HL-60 (cell line): Measurements from ENCODE around the gene ERP27.
A peak's percentile ranks its signal among the peaks of the same experiment; 100 is the strongest.

Experiments used
- DNase-seq, 2 experiments: peaks; one replicate each; pipeline ENCODE4 v3.0.0-alpha.2; 2010 to 2020; ENCODE audit warnings: low read depth in 1 of 2, low spot score in 1 of 2
- H3K27ac ChIP-seq: fragments of 250-450 bp; sonication (Bioruptor Pico); replicated peaks from 2 replicates; pipeline ENCODE4 v1.5.1; 2020; ENCODE audit warnings: mild to moderate bottlenecking, moderate library complexity
- H3K27me3 ChIP-seq: fragments of 250-450 bp; sonication (Bioruptor Pico); 2 replicates; pipeline ENCODE4 v1.5.1; 2021; ENCODE audit warnings: mild to moderate bottlenecking, moderate library complexity; ENCODE audit not compliant: insufficient read depth, poor library complexity, severe bottlenecking
- H3K4me3 ChIP-seq: replicated peaks from 2 replicates; pipeline ENCODE4 v1.5.1; 2011; ENCODE audit warnings: mild to moderate bottlenecking, control low read depth, low read length; ENCODE audit not compliant: insufficient read depth
- GABPA ChIP-seq: IDR thresholded peaks from 2 replicates; pipeline ENCODE4 v1.6.1; 2012; ENCODE audit warnings: low read depth
- POLR2AphosphoS5 ChIP-seq: IDR thresholded peaks from 2 replicates; pipeline ENCODE4 v1.6.1; 2012; ENCODE audit warnings: low read depth
- SPI1 ChIP-seq: IDR thresholded peaks from 2 replicates; pipeline ENCODE4 v1.6.1; 2012; ENCODE audit warnings: low read depth, mild to moderate bottlenecking, borderline replicate concordance
- TF ChIP-seq, protein P1 (sequence below): IDR thresholded peaks from 2 replicates; pipeline ENCODE4 v1.6.1; 2012; ENCODE audit warnings: low read depth; ENCODE audit not compliant: insufficient replicate concordance
- TF ChIP-seq, protein P2 (sequence below): IDR thresholded peaks from one replicate; pipeline ENCODE4 v1.5.1; 2011; ENCODE audit warnings: low read length, control low read depth, inconsistent platforms; ENCODE audit not compliant: insufficient read depth

The ERP27 gene

DNA sequence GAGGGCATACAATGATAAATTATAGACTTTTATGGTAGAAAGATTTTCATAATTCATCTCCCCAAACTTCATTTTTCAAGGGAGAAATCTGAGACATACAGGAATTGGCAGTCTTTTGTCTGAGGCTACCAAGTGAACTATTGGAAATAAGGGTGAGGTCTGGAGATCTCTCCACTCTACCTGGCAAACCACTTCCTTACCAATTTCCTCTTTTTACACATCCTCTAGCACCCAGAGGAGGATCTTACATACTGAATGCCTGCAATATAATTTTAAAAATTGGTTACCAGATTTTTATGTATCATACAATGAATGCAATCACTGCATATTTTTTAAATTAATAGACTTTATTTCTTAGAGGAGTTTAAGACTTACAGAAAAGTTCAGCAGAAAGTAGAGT, 41.1 kb upstream of the ERP27 start:
- no peak for DNase-seq
- no peak overlapping the region for H3K4me3 ChIP-seq
- TF ChIP-seq, protein P1, sequence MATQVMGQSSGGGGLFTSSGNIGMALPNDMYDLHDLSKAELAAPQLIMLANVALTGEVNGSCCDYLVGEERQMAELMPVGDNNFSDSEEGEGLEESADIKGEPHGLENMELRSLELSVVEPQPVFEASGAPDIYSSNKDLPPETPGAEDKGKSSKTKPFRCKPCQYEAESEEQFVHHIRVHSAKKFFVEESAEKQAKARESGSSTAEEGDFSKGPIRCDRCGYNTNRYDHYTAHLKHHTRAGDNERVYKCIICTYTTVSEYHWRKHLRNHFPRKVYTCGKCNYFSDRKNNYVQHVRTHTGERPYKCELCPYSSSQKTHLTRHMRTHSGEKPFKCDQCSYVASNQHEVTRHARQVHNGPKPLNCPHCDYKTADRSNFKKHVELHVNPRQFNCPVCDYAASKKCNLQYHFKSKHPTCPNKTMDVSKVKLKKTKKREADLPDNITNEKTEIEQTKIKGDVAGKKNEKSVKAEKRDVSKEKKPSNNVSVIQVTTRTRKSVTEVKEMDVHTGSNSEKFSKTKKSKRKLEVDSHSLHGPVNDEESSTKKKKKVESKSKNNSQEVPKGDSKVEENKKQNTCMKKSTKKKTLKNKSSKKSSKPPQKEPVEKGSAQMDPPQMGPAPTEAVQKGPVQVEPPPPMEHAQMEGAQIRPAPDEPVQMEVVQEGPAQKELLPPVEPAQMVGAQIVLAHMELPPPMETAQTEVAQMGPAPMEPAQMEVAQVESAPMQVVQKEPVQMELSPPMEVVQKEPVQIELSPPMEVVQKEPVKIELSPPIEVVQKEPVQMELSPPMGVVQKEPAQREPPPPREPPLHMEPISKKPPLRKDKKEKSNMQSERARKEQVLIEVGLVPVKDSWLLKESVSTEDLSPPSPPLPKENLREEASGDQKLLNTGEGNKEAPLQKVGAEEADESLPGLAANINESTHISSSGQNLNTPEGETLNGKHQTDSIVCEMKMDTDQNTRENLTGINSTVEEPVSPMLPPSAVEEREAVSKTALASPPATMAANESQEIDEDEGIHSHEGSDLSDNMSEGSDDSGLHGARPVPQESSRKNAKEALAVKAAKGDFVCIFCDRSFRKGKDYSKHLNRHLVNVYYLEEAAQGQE, result no peak
- TF ChIP-seq SPI1, result peak; percentile 70; the same call in 1 of the 2 replicates
- H3K27ac ChIP-seq, result no peak overlapping the region; the same call in 1 of the 2 replicates
- H3K27me3 ChIP-seq, result no peaks in the 10 kb centered on the region

DNA sequence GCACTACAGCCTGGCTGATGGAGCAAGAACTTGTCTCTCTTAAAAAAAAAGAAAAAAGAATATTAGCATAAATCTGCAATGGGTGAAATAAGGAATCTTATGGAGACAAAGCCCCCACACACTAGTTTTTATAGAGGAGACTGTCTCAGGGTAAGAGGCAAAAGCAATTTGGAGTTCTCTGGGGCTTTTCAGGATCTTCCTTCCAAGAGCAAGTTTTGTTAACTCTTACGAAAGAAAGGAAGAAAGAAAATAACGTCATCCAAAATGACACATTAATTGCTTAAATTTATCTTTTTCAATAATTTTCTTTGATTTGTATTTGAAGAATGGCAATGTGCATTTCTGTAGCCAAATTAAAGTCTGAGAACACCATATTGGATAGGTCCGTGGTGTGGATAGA, 38.3 kb upstream of the ERP27 start:
- no peak for TF ChIP-seq POLR2AphosphoS5
- TF ChIP-seq GABPA, result no peak
- TF ChIP-seq, protein P2, sequence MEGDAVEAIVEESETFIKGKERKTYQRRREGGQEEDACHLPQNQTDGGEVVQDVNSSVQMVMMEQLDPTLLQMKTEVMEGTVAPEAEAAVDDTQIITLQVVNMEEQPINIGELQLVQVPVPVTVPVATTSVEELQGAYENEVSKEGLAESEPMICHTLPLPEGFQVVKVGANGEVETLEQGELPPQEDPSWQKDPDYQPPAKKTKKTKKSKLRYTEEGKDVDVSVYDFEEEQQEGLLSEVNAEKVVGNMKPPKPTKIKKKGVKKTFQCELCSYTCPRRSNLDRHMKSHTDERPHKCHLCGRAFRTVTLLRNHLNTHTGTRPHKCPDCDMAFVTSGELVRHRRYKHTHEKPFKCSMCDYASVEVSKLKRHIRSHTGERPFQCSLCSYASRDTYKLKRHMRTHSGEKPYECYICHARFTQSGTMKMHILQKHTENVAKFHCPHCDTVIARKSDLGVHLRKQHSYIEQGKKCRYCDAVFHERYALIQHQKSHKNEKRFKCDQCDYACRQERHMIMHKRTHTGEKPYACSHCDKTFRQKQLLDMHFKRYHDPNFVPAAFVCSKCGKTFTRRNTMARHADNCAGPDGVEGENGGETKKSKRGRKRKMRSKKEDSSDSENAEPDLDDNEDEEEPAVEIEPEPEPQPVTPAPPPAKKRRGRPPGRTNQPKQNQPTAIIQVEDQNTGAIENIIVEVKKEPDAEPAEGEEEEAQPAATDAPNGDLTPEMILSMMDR, result no peak
- TF ChIP-seq, protein P1, result no peak
- TF ChIP-seq SPI1, result no peak
- Histone ChIP-seq H3K27me3 (no peaks in the 10 kb centered on the region), H3K4me3 (no peak overlapping the region), H3K27ac (no peak overlapping the region)
- no peak for DNase-seq

DNA sequence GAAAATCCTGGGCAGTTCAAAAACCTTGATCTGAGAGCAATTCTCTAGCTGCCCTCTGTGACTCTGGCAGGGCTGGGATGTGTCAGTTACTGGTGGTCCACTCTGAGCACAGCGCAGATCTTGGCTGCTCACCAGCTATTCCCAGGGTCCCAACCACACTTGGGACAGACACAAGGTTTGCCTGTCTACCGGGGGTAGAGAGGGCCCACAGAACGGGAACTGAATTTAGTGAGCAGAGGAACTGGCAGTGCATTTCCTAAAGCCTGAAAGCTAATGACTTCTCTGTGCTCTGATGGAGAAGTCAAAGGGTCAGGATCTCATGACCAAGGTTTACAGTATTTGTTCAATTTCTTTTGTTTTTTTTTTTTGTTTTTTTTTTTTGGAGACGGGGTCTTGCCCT, 37.1 kb upstream of the ERP27 start:
- Histone ChIP-seq H3K27ac (peak overlapping the region; percentile 31; the same call in 1 of the 2 replicates), H3K4me3 (no peak overlapping the region), H3K27me3 (no peaks in the 10 kb centered on the region)
- DNase-seq, result no peak
- peak; percentile 81; the same call in 1 of the 2 replicates for TF ChIP-seq SPI1
- TF ChIP-seq, protein P2, result no peak

DNA sequence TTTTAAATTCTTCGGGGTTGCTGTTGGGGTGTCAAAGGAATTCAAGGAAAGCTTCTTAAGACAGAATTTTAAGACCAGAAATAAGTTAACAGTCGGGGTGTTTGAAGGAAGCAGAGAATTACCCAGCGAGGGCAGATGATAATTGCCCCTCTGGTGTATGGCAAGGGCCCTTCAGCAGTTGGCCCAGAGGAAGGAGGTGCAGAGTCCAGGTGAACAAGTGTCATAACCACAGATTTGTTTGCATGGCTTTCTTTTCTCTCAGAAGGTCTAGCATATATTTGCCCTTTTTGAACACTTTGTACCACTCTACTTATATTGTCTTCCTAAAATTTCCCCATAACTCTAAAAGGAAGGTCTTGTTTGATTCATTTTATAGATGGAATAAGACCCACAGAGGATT, 36.3 kb upstream of the ERP27 start:
- no peak for DNase-seq
- Histone ChIP-seq H3K27me3 (no peaks in the 10 kb centered on the region), H3K27ac (no peak overlapping the region), H3K4me3 (no peak overlapping the region)
- TF ChIP-seq GABPA (no peak), SPI1 (no peak), POLR2AphosphoS5 (no peak)
- TF ChIP-seq, protein P1, result no peak
- TF ChIP-seq, protein P2, result no peak
